Sigmoid colon (tissue), 7 donors: Measurements from ENCODE around the gene OR5D14. TPM values are rescaled to one million over a fixed set of nuclear protein-coding genes. Genes with fewer than 3 reads are reported as not detected.

Experiments
- DNase-seq: peaks from one replicate; pipeline ENCODE4 v3.0.0-alpha.2; 2019
- H3K27ac ChIP-seq, 4 donors: fragments of 200-600 bp; sonication (generic); one replicate each; pipeline ENCODE4 v1.5.1; 2016 to 2019; ENCODE audit warnings: mild to moderate bottlenecking in 1 of 4
- H3K27me3 ChIP-seq, 3 donors: fragments of 200-600 bp; sonication (generic); one replicate each; pipeline ENCODE4 v1.5.1; 2019; ENCODE audit warnings: mild to moderate bottlenecking in 1 of 3
- H3K36me3 ChIP-seq, 4 donors: fragments of 200-600 bp; sonication (generic); one replicate each; pipeline ENCODE4 v1.5.1; 2016 to 2019
- H3K4me1 ChIP-seq, 4 donors: fragments of 200-600 bp; sonication (generic); one replicate each; pipeline ENCODE4 v1.5.1; 2017 to 2019
- H3K4me3 ChIP-seq, 4 donors: fragments of 200-600 bp; sonication (generic); one replicate each; pipeline ENCODE4 v1.5.1; 2017 to 2019; ENCODE audit warnings: mild to moderate bottlenecking in 2 of 4, moderate library complexity in 1 of 4
- H3K9me3 ChIP-seq, 4 donors: fragments of 200-600 bp in 3 of 4; sonication (generic) in 3 of 4; one replicate each; pipeline versions ENCODE4 v1.5.1 to v1.6.1; 2013 to 2019
- EP300 ChIP-seq, 4 donors: sonication (generic); formaldehyde crosslinking; IDR thresholded peaks; one replicate each; pipeline ENCODE4 v1.6.1; 2017; ENCODE audit warnings: antibody characterized with exemption in 4 of 4
- POLR2A ChIP-seq, 2 donors: fragments of 450-650 bp; IDR thresholded peaks; one replicate each; pipeline ENCODE4 v1.6.1; 2016; ENCODE audit warnings: antibody characterized with exemption in 2 of 2, mild to moderate bottlenecking in 2 of 2, moderate library complexity in 2 of 2
- POLR2AphosphoS5 ChIP-seq, 4 donors: sonication (generic); formaldehyde crosslinking; IDR thresholded peaks; one replicate each; pipeline ENCODE4 v1.6.1; 2017; ENCODE audit warnings: antibody characterized with exemption in 4 of 4
- WGBS, 2 donors: extraction: QIAGEN DNeasy Blood & Tissue Kit; methylation state at CpG; one replicate each; pipeline ENCODE4 v1.1.7; 2013; 5-methylcytosine and 5-hydroxymethylcytosine counted together
- intact Hi-C: fragments of 100-400 bp; cut with DNase I; formaldehyde crosslinking; loops from one replicate; pipeline ENCODE4 v1.15.1; 2023
- polyA plus RNA-seq, 3 donors: library from polyadenylated mRNA; stranded (reverse); fragments of 200-250 nt; gene quantifications; one replicate each; pipeline ENCODE4 v1.2.3, GENCODE V29; 2013
- total RNA-seq, 4 donors: library from RNA; depleted of rRNA; stranded (reverse); fragments of >200 nt; gene quantifications; one replicate each; pipeline ENCODE4 v1.1.0, GENCODE V29; 2016
- TF ChIP-seq, protein P1 (sequence below), 4 experiments: fragments of 450-650 bp in 3 of 4; fragments of 200-600 bp in 1 of 4; IDR thresholded peaks; one replicate each; pipeline ENCODE4 v1.5.1; 2016 to 2019; ENCODE audit warnings: antibody characterized with exemption in 4 of 4, mild to moderate bottlenecking in 3 of 4, moderate library complexity in 2 of 4
- donor health status: healthy with polysubstance abuse.
- donor health status: Bipolar disorder and iron deficiency.
- donor health status: healthy.

The OR5D14 gene
- total and polyA plus RNA-seq, 7 donors, result not detected

DNA sequence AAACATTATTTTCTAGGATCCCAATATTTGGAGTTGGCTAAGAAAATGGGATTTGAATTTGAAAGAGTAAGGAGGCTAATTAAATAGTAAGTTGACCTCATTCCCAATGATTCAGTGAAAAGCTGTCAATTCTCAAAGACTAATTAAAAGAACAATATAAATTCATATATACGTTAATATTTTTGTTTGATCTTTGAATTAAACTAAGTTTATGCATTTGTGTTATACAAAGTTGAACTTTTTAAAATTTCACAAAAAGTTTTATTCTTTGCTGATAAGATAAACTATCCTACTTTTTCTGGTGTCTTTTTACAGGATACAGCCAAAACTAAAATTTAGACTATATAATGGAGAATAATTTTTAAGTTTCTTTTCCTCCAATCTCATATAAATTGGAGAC lies 15.7 kb downstream of the OR5D14 start, which contains the start of gene OR5L1:
TSS of gene OR5L1 (plus strand) at position 301 of the 400 bp plus-strand sequence. CDS start 100 bp downstream, outside the sequence.
- intact Hi-C loops, result no loop called here
- no peak within 1 kb of the TSS for H3K4me3 ChIP-seq
- no peak for DNase-seq
- 86 to 89% methylated on average over 1 of the region's 1 CpG for WGBS, 2 donors
- H3K27me3 ChIP-seq, result no peaks in the 10 kb centered on the region
- H3K27ac ChIP-seq, result no peak within 1 kb of the TSS
- TF ChIP-seq, protein P1, sequence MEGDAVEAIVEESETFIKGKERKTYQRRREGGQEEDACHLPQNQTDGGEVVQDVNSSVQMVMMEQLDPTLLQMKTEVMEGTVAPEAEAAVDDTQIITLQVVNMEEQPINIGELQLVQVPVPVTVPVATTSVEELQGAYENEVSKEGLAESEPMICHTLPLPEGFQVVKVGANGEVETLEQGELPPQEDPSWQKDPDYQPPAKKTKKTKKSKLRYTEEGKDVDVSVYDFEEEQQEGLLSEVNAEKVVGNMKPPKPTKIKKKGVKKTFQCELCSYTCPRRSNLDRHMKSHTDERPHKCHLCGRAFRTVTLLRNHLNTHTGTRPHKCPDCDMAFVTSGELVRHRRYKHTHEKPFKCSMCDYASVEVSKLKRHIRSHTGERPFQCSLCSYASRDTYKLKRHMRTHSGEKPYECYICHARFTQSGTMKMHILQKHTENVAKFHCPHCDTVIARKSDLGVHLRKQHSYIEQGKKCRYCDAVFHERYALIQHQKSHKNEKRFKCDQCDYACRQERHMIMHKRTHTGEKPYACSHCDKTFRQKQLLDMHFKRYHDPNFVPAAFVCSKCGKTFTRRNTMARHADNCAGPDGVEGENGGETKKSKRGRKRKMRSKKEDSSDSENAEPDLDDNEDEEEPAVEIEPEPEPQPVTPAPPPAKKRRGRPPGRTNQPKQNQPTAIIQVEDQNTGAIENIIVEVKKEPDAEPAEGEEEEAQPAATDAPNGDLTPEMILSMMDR (IDR thresholded peaks at IDR 0.05), result no peak
- TF ChIP-seq EP300 (IDR thresholded peaks at IDR 0.05) (no peak), POLR2A (IDR thresholded peaks at IDR 0.05) (no peak), POLR2AphosphoS5 (IDR thresholded peaks at IDR 0.05) (no peak)
- H3K36me3 ChIP-seq, result no peaks in the 10 kb centered on the region
- peaks cover 0 to 7% (median 0%) of the 10 kb centered on the region in 4 donors for H3K9me3 ChIP-seq
- H3K4me1 ChIP-seq, result no peaks in the 10 kb centered on the region

DNA sequence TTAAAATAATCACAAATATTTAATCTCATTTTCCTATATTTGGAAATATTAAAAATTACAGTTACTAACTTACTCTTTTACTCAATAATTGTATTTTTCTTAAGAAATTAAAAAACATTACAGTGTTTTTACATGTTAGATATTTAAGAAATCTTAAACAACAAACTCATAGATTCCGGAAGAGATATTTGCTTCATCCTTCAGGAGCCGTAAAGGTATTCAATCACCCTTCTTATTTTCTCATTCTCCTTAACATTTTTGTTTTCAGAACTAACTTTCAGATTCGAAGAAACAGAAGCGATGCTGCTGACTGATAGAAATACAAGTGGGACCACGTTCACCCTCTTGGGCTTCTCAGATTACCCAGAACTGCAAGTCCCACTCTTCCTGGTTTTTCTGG lies 24.0 kb downstream of the OR5D14 start, which contains the start of gene OR5D18:
TSS of gene OR5D18 (plus strand) at position 301 of the 400 bp plus-strand sequence. CDS start at position 301, 0 bp downstream.
- 85 to 87% methylated on average over 5 of the region's 5 CpGs for WGBS, 2 donors
- H3K9me3 ChIP-seq, result no peaks in the 10 kb centered on the region
- no peak within 1 kb of the TSS for H3K4me3 ChIP-seq
- no peak for DNase-seq
- H3K27ac ChIP-seq, result no peak within 1 kb of the TSS
- TF ChIP-seq POLR2A (IDR thresholded peaks at IDR 0.05), result no peak
- TF ChIP-seq POLR2AphosphoS5 (IDR thresholded peaks at IDR 0.05), result no peak
- TF ChIP-seq, protein P1 (IDR thresholded peaks at IDR 0.05), result no peak
- TF ChIP-seq EP300 (IDR thresholded peaks at IDR 0.05), result no peak
- intact Hi-C loops, result no loop called here
- no peaks in the 10 kb centered on the region for H3K36me3 ChIP-seq
- no peaks in the 10 kb centered on the region for H3K4me1 ChIP-seq
- H3K27me3 ChIP-seq, result no peaks in the 10 kb centered on the region

DNA sequence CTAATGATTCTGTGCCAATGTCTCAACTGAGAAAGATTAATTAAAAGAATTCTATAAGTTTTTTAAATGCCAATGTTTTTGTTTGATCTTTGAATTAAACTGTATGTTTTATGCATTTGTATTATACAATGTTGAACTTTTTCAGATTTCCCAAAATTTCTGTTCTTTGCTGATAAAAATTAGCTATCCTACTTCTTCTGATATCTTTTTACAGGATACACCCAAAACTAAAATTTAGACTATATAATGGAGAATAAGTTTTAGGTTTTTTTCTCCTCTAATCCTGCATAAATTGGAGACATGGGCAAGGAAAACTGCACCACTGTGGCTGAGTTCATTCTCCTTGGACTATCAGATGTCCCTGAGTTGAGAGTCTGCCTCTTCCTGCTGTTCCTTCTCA lies 31.6 kb downstream of the OR5D14 start, which contains the start of gene OR5L2:
TSS of gene OR5L2 (plus strand) at position 301 of the 400 bp plus-strand sequence. CDS start at position 301, 0 bp downstream.
- TF ChIP-seq, protein P1 (IDR thresholded peaks at IDR 0.05), result no peak
- no peak for TF ChIP-seq POLR2A (IDR thresholded peaks at IDR 0.05)
- no peak for TF ChIP-seq EP300 (IDR thresholded peaks at IDR 0.05)
- TF ChIP-seq POLR2AphosphoS5 (IDR thresholded peaks at IDR 0.05), result no peak
- no peak within 1 kb of the TSS for H3K4me3 ChIP-seq
- no peaks in the 10 kb centered on the region for H3K4me1 ChIP-seq
- no peak within 1 kb of the TSS for H3K27ac ChIP-seq
- DNase-seq, result no peak
- no peaks in the 10 kb centered on the region for H3K36me3 ChIP-seq
- H3K27me3 ChIP-seq, result no peaks in the 10 kb centered on the region
- H3K9me3 ChIP-seq, result no peaks in the 10 kb centered on the region
- intact Hi-C loops, result no loop called here

DNA sequence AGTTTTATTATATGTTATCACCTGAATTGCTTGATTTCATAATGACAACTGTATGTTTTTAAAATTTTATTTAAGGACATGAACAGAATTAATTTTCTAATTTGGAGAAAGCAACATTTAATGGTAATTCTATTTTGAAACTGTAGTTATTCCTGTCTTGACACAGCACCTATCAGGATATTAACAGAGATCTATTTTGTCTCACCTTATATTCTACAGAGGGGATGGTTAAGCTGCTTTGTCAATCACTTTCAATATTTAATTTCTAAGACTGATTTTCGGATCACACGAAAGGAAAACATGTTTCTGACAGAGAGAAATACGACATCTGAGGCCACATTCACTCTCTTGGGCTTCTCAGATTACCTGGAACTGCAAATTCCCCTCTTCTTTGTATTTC lies 43.1 kb downstream of the OR5D14 start, which contains the start of gene OR5D16:
TSS of gene OR5D16 (plus strand) at position 301 of the 400 bp plus-strand sequence. CDS start at position 301, 0 bp downstream.
- DNase-seq, result no peak
- no peaks in the 10 kb centered on the region for H3K27me3 ChIP-seq
- TF ChIP-seq EP300 (IDR thresholded peaks at IDR 0.05), result no peak
- TF ChIP-seq, protein P1 (IDR thresholded peaks at IDR 0.05), result no peak
- no peak for TF ChIP-seq POLR2AphosphoS5 (IDR thresholded peaks at IDR 0.05)
- TF ChIP-seq POLR2A (IDR thresholded peaks at IDR 0.05), result no peak
- no peaks in the 10 kb centered on the region for H3K9me3 ChIP-seq
- 28 to 54% methylated on average over 3 of the region's 3 CpGs for WGBS, 2 donors
- H3K27ac ChIP-seq, result no peak within 1 kb of the TSS
- intact Hi-C loops, result no loop called here
- H3K4me1 ChIP-seq, result no peaks in the 10 kb centered on the region
- H3K4me3 ChIP-seq, result no peak within 1 kb of the TSS
- H3K36me3 ChIP-seq, result no peaks in the 10 kb centered on the region

Other genes starting within 250 kb of the OR5D14 start
- gene OR4C15, start 241.1 kb upstream of the OR5D14 start, total RNA-seq, result not detected
- gene OR4C15, start 241.1 kb upstream of the OR5D14 start, polyA plus RNA-seq, result not detected
- not detected for gene OR4C16, start 223.4 kb upstream of the OR5D14 start, total RNA-seq
- gene OR4C16, start 223.4 kb upstream of the OR5D14 start, polyA plus RNA-seq, result not detected
- gene OR4C11, start 187.9 kb upstream of the OR5D14 start, total RNA-seq, result not detected
- not detected for gene OR4C11, start 187.9 kb upstream of the OR5D14 start, polyA plus RNA-seq
- not detected for gene OR4P4, start 160.4 kb upstream of the OR5D14 start, total RNA-seq
- not detected for gene OR4P4, start 160.4 kb upstream of the OR5D14 start, polyA plus RNA-seq
- not detected for gene OR4S2, start 147.2 kb upstream of the OR5D14 start, total RNA-seq
- gene OR4S2, start 147.2 kb upstream of the OR5D14 start, polyA plus RNA-seq, result not detected
- gene OR4C6, start 133.4 kb upstream of the OR5D14 start, total RNA-seq, result not detected
- not detected for gene OR4C6, start 133.4 kb upstream of the OR5D14 start, polyA plus RNA-seq
- gene OR5D13, start 22.1 kb upstream of the OR5D14 start, total RNA-seq, result not detected
- gene OR5D13, start 22.1 kb upstream of the OR5D14 start, polyA plus RNA-seq, result not detected
- not detected for gene OR5L1, start 15.8 kb downstream of the OR5D14 start, total RNA-seq
- gene OR5L1, start 15.8 kb downstream of the OR5D14 start, polyA plus RNA-seq, result not detected
- not detected for gene OR5D18, start 24.1 kb downstream of the OR5D14 start, total RNA-seq
- not detected for gene OR5D18, start 24.1 kb downstream of the OR5D14 start, polyA plus RNA-seq
- not detected for gene OR5L2, start 31.7 kb downstream of the OR5D14 start, total RNA-seq
- not detected for gene OR5L2, start 31.7 kb downstream of the OR5D14 start, polyA plus RNA-seq
- not detected for gene OR5D16, start 43.2 kb downstream of the OR5D14 start, total RNA-seq
- gene OR5D16, start 43.2 kb downstream of the OR5D14 start, polyA plus RNA-seq, result not detected
- gene TRIM51, start 87.7 kb downstream of the OR5D14 start, total RNA-seq, result not detected
- gene TRIM51, start 87.7 kb downstream of the OR5D14 start, polyA plus RNA-seq, result not detected
- gene OR5W2, start 119.0 kb downstream of the OR5D14 start, total RNA-seq, result not detected
- not detected for gene OR5W2, start 119.0 kb downstream of the OR5D14 start, polyA plus RNA-seq
- not detected for gene OR5I1, start 140.8 kb downstream of the OR5D14 start, total RNA-seq
- gene OR5I1, start 140.8 kb downstream of the OR5D14 start, polyA plus RNA-seq, result not detected
- gene OR10AG1, start 174.4 kb downstream of the OR5D14 start, total RNA-seq, result not detected
- gene OR10AG1, start 174.4 kb downstream of the OR5D14 start, polyA plus RNA-seq, result not detected
- not detected for gene OR5F1, start 199.1 kb downstream of the OR5D14 start, total RNA-seq
- not detected for gene OR5F1, start 199.1 kb downstream of the OR5D14 start, polyA plus RNA-seq
- gene OR5AS1, start 232.1 kb downstream of the OR5D14 start, total RNA-seq, result not detected
- not detected for gene OR5AS1, start 232.1 kb downstream of the OR5D14 start, polyA plus RNA-seq